ENCODE data around the gene RBM15.

RBM15 gene

DNA sequence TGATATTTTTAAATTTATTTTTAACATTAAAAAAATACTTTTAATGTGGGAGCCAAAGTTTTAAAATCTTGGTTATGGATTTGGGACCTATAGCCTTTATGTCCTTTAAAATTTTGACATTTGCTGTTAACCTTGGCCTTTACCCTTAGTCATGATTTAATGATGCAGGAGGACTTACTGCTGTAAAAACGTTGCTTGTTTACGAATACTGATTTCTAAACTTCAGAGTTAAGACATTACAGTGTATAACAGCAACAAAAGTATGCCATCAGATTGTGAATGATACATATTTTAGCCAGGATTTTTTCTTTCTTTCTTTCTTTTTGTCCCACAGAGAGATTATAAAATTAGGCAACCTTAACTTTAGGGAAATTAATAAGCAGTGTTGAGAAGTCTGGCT, 8.9 kb downstream of the RBM15 start:
- DNase-seq (ENCODE audit: low read depth in 2 of 2) = no peak

DNA sequence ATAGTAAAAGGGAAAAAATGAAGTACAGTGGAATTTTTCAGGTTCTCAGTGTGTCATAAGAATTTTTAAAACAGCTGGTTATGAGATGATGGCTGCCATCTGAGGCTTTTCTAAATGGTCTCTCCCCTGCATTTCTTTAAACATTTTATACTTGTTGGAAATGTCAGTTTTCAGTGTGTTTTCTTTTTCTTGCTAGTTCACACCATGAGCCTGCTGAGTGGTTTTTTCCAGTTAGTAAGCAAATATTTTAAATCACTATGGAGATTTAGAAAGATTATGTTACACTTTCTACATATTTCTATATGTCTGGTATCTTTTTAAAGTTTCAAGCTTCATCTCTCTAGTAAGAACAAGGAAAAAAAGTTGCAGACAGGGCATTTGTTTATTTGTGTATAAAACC, 9.6 kb downstream of the RBM15 start:
- DNase-seq (ENCODE audit: low read depth in 2 of 2) = no peak

DNA sequence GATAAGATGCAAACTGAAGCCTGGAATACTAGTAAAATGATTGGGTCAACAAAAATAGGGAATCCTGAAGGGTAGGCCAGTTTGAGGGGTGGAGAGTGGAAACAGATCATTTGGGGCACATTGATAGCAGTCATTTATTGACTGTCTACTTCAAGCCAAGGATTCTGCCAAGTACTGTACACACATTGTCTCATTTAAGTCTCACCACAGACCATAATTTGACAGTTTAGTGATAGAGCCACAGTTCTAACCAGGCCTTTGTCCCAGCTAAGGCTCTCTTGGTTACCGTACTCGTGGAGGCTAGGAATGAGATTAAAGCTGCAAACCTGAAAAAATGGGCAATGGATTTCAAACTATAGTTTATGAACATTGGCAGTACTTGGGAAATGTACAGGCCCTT, 11.2 kb downstream of the RBM15 start:
- no peak for DNase-seq (ENCODE audit: low read depth in 2 of 2)

DNA sequence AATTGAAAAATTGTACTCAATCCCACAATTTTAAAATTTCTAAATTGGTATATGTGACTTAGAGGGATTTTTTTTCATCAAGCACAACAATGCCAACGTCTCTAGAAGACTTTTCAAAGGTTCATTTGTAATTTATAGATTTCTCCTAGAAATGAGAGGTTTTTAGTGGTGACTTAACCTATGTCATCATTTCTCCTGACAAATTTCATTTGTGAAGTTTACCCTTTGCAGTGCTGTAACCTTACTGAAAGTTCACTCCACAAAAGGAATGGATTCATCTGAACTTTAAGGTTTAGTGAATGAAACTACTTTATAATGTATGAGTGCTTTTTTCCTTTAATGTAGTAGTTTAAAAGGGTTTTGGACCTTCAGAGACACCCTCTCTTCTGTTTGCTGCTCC, 16.1 kb downstream of the RBM15 start:
- no peak for DNase-seq (ENCODE audit: low read depth in 2 of 2)

DNA sequence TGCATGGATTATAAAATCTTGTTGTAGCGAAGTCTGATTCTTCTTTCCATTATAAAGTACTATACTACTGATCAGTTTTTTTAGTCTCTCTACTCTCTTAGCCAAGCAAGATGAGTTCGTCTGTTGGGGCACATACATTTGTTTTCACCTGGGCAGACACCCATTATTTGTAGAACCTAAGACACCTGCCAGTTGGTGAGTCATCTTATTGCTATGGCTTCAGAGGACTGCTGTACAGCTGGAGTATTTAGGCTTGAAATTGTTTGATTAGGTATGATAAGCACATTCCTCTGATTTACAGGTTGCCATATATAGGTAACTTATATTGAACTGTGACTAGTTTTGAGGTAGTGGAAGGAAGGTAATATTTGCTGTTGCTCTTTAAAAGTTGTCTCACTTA, 17.2 kb downstream of the RBM15 start:
- DNase-seq (ENCODE audit: low read depth in 2 of 2) = no peak

DNA sequence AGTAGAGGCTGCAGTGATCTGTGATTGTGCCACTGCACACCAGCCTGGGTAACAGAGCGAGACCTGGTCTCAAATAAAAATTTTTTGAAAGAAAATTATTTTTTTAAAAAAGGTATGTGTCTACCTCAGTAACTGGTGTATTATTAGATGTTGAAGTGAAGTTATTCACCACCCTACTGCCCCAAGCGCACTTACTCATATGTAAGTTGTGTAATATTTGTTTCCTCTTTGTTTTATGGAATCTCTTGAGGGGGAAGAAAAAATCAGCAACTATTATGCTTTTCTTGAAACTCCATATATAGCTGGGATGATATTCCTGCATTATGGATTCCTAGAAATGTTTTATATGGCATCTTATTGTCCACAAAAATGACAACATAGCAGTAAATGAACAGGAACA, 21.3 kb downstream of the RBM15 start:
- DNase-seq (ENCODE audit: low read depth in 2 of 2) = no peak

DNA sequence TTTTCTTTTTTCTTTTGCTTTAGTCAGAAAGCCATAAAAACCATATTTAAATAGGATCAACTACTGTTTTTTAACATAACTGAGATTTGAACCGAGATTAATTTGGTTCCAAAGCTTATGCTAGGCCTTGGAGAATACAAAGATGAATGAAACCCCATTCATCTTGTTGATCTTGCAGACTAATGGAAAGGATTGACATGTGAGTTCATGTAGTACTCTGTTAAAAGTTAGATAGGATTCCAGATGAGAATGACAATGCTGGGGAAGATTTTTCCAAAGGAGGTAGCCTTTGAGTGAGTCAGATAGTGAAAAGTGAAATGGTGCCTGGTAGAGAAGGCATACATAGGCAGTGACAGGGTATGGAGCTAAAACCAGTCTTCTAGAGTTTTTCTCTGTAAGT, 22.7 kb downstream of the RBM15 start:
- no peak for DNase-seq (ENCODE audit: low read depth in 2 of 2)

DNA sequence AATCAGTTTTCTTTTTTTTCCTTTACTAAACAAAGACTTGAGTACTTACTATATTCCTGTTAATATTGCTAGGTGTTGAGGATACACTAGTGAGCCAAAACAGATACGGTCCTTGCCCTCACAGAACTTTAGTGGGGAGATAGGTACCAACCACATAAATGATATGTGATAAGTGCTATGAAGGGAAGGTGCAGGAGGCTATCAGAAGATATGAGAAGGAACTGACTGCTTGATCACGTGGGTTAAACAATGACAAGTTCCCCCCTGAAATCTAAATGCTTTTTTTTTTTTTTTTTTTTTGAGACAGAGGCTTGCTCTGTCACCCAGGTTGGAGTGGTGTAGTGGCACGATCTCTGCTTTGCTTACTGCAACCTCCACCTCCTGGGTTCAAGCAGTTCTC, 25.0 kb downstream of the RBM15 start:
- no peak for DNase-seq (ENCODE audit: low read depth in 2 of 2)

DNA sequence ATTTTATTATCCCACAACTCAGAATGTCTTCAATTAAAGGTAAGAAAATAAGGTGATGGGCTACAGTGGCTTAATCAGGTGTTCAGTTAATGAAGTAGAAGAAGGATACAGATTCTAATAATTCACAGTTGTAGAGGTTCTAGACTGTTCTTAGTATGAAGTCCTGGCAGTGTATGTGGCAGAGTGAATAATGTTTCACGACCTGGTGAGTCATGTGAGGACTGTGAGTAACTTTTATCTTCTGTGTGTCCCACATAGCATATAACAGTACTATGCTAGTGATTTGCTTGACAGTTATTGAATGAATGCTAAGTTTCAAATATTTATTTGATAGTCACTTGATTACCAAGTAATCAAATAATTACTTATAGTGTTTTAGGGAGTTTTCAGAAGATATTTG, 31.6 kb downstream of the RBM15 start:
- no peak for DNase-seq (ENCODE audit: low read depth in 2 of 2)

DNA sequence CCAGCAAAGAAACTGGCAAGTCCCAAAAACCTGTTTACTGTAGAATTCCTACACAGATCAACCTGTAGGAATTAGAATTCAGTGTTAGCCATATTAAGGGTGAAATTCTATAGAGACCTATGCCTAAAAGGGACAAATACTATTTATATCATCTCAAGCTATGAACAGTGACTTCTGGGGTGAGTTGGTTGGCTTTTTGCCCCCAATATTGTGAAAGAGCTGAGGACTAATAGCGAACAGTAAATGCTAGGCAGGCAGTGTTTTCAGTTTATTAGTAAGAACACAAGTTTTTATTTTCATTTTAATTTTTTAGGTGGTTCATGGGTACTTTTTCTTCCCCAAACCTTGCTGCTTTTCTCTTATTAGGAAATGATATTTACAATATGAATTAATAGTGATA, 36.3 kb downstream of the RBM15 start:
- no peak for DNase-seq (ENCODE audit: low read depth in 2 of 2)

DNA sequence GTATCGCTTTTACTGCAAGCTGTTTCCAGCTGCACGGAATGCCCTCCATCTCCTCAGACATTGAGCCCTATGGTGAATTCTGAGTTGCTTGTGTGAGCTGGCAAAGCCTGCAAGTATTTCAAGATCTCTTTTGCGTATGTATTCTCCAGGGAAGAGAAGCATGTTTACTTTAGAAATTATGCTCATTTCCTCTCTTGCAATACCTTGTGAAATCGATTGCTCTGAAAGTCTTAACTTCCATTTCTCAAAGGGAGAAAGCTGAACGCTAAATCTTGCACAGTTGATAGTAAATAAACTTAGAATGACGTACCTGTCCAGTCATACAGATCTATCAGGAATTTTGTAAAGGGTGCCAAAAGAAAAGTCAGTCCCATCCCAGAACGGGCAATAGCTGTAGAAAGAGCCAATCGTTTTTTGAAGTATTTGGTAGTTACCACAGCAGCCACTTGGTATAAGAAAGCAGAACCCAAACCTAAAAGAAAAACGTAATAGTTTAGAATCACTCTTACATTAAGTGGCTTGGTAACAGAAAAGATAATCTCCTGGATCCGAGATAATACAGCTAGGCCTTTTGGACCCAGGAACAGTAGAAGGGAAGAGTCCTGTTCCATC, 41.6 kb downstream of the RBM15 start:
- DNase-seq (ENCODE audit: low read depth in 2 of 2) = no peak

DNA sequence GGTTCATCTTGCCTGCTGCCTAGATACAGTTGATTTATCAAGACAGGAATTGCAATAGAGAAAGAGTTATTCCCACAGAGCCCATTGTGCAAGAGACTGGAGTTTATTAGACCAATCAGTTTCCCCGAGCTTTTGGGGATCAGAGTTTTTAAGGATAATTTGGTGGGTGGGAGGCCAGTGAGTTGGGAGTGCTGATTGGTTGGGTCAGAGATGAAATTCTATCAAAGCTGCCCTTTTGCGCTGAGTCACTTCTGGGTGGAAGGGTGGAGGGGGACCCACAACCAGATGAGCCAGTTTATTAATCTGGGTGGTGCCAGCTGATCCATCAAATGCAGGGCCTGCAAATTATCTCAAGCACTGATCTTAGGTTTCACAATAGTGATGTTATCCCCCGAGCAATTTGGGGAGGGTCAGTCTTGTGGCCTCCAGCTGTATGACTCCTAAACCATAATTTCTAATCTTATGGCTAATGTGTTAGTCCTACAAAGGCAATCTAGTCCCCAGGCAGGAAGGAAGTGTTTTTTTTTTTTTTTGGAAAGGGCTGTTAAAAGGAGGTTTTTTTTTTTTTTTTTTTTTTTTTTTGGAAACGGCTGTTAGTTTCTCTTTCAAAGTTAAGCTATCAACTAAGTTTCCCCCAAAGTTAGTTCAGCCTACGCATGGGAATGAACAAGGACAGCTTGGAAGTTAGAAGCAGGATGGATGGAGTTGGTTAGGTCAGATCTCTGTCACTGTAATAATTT, 44.2 kb downstream of the RBM15 start:
- DNase-seq (ENCODE audit: low read depth in 2 of 2) = no peak

DNA sequence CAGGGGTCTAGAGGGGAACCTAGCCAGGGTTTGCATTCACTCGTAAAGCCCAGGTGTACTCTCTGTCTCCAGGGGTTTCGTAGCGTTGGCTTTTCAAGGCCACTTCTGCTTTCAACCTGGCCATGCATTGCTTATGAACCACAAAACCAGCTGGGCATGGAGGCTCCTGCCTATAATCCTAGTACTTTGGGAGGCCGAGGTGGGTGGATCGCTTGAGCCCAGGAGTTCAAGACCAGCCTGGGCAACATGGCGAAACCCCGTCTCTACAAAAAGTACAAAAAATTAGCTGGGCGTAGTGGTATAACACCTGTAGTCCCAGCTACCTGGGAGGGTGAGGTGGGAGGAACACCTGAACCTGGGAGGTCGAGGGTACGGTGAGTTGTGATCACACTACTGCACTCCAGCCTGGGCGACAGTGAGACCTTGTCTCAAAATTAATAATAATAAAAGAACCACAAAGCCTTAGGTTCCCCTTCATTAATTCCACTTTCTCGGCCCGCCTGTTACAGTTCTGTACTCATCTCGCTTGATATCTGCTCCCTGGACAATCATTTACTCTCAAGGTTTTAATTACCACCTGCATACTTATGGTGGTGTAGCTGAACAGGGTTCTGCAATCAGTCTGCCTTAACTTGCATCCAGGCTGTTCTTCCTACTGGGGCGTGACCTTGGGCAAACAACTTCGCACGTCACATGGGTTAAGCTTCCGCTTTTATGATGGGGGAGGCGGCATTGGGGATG, 45.6 kb downstream of the RBM15 start:
- DNase-seq (ENCODE audit: low read depth in 2 of 2) = no peak

DNA sequence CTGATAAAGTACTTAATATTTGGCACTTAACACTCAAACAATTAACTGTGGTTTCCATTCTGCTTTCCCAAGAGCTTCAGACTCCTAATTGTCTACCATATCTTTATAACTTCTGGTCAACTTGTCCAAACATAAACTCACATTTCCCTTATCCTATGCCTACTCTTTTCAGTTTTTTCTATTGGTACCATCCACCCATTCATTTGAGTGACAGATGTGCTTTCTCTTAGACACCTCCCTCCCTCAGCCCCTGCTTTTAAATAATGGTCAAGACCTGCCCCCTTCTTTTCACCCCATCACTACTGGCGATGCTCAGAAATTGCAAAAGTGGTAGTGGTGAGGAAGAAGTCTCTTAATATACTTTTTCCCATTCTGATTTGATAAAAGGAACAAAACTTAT, 46.2 kb downstream of the RBM15 start:
- no peak for DNase-seq (ENCODE audit: low read depth in 2 of 2)

DNA sequence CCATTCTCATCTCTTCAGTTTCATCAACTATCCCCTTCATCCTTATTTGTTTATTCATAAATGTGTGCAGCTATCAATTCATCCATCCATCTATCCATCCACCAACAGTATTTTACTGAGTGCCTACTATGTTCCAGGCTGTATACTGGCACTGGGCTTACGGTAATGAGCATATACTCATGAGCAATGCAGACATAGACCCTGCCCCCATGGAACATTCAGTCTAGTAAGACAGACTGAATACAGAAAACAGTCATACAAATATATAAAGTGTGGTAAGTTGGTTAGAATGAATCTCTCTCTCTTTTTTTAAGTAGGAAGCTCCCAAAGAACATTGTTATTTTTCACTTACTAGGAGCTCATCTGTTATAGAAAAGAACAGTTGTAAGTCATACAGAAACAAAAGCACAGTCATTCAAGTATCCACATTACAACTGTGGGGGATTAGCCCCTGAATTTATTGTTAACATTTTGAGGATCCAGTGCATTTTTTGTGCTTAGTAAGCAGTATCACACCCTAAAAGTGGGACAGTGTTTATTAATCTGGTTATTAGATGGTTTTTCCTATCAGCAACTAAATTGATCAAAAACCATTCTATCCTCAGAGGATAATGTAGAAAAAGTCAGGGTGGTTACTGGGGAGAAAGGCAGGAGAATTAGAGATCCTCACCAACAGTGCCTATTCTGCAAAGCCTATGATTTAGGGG, 48.0 kb downstream of the RBM15 start:
- no peak for DNase-seq (ENCODE audit: low read depth in 2 of 2)

DNA sequence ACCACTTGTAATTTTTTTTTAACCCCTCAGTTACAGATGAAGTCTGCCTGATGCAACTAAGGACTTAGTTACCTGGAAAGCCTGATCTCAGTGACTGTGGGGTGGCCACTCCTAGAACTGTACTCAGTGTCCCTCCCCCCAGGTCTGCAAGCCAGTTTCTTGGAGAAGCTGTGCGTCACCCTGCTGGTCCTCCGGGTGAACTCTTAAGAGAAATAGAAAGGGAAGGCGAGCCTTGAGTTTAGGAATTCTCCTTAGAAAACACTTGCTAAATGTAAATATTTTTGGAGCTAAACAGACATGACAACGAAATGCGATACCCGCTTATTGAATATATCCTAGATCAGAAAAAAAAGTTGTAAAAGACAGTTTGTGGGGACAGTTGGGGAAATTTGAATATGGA, 50.9 kb downstream of the RBM15 start:
- DNase-seq (ENCODE audit: low read depth in 2 of 2) = no peak

DNA sequence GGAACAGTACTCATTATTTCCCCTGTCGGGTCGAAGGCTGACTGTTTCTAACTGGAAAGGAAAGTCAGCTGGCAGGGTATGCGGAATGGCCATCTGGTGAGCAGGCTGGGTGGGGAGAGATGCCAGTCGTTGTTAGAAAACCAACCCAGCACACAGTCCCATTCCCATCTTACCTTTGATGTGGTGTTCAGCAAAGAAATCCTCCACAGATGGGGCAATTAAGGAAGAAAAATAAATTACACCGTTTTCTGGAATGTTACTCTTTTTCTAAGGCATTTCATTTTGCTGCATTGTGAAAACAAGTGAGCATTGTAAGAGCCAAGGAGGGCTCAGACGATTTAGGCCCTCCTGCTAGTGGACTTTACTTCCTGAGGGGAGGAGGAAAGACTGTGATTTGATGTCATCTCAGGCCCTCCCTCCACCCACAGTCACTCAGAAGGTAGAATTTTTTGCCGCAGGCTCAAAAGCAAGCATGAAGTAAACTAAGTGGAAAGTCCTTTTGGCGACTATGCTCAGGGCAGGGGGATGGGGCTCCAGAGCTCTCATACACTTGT, 51.6 kb downstream of the RBM15 start, which contains the start of gene SLC16A4:
TSS of gene SLC16A4 (minus strand) at position 335 of the 554 bp plus-strand sequence. CDS start 1,703 bp downstream, outside the sequence.
- DNase-seq (ENCODE audit: low read depth in 2 of 2) = no peak

DNA sequence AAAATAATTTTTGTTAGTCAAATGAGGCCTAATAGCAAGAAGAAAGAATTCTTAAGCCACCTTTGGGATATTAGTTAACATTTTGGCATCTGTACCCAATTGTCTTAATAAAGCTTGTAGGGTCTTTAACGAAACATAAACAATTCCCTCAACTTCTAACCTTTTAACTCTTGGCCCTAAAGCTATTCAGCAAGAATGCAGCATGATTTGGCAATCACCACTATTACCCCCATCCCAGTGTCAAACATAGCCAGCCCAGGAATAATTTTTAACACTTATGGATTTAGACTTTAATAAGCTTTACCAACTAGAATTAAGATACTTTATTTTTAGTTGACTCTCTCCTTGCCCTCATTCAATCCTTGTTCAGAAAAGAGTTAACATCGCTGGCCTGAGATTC, 54.1 kb downstream of the RBM15 start:
- DNase-seq (ENCODE audit: low read depth in 2 of 2) = no peak

DNA sequence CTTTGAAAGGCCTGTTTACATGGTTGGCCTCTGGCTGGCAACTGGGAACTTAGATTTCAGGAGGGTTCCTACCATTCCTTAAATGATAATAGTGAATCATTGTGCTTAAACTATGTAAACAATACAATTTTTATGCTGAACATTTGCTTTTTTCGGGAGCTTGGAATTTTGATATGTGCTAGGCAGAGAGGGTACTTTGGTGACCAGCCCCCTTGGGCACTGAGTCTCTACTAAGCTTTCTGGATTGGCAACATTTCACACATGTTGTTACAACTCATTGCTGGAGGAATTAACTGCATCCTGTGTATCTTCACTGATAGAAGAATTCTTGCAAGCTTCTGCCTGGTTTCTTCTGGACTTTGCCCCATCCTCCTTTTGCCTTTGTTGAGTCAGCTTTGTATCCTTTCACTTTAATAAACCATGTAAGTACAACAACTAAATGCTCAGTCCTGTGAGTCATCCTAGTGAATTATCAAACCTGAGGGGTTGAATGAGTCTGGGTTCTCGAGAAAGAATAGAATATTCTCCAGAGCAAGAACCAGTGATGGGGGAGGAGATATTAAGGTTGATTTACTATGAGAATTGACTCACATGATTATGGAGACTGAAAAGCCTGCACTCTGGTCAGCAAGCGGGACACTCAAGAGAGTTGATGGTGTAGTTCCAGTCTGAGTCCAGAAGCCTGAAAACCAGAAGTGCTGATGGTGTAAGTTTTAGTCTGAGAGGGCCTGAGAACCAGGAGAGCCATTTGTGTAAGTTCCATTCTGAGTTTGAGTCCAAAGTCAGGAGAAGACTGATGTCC, 54.7 kb downstream of the RBM15 start:
- no peak for DNase-seq (ENCODE audit: low read depth in 2 of 2)

DNA sequence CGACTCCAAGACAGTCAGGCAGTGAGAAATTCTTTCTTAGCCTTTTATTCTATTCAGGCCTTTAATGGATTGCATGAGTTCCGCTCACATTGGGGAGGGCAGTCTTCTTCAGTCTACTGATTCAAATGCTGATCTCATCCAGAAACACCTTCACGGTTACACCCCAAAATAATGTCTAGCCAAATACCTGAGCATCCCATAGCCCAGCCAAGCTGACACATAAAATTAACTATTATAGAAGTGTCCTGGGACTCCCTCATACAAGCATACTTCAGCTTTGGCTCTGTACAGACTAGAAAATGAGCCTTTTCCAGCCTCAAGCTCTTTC, 55.3 kb downstream of the RBM15 start:
- DNase-seq (ENCODE audit: low read depth in 2 of 2) = no peak

All from stimulated activated CD8-positive, alpha-beta memory T cell treated with anti-CD3 and anti-CD28 coated beads, Interleukin-7, amount 100 ng/mL, for 4 hours (primary cell).